Right ventricle myocardium inferior (tissue), 1 donor: ENCODE measurements around the gene RPL10A. TPM values are rescaled to one million over a fixed set of nuclear protein-coding genes. Genes with fewer than 3 reads are reported as not detected.

Source experiments
- microRNA-seq: library from miRNA; unstranded; fragments of <30 nt; microRNA quantifications from one replicate; pipeline ENCODE4 v1.2.0, GENCODE V29; 2020
- total RNA-seq: library from RNA; stranded (reverse); fragmentation: NEBNext Ultra II Directional; extraction: Animal tissue kit (Norgen Biotek cat#: 25700); gene quantifications from one replicate; pipeline ENCODE4 v1.2.1, GENCODE V29; 2021
- donor health status: DM: no; HTN: yes; CAD: no; lungs with severe emphysema.

RPL10A gene
- total RNA-seq, 1 donor from 2014 or later = 606 TPM

Small RNA genes lying within 50 kb of the gene (microRNA-seq; reads per million reads assigned to microRNA genes)
- gene MIR7111 = not detected

Other genes with a start within 250 kb of the RPL10A start
- gene ZNF76, start 208.7 kb upstream of the RPL10A start, total RNA-seq = 36.0 TPM
- 2.8 TPM for gene DEF6, start 170.6 kb upstream of the RPL10A start, total RNA-seq
- gene PPARD, start 125.8 kb upstream of the RPL10A start, total RNA-seq = 14.7 TPM
- 4.1 TPM for gene FANCE, start 16.1 kb upstream of the RPL10A start, total RNA-seq
- gene TEAD3, start 28.7 kb downstream of the RPL10A start, total RNA-seq = 32.2 TPM
- not detected for gene TULP1, start 44.5 kb downstream of the RPL10A start, total RNA-seq
- gene FKBP5, start 220.5 kb downstream of the RPL10A start, total RNA-seq = 101 TPM